ENCODE results near the gene EGLN1.
"Not testable (repeated sequence)": the region's sequence is repeated elsewhere in the genome, so short reads cannot be mapped to it uniquely, and the experiment has no call there.

EGLN1 gene

DNA sequence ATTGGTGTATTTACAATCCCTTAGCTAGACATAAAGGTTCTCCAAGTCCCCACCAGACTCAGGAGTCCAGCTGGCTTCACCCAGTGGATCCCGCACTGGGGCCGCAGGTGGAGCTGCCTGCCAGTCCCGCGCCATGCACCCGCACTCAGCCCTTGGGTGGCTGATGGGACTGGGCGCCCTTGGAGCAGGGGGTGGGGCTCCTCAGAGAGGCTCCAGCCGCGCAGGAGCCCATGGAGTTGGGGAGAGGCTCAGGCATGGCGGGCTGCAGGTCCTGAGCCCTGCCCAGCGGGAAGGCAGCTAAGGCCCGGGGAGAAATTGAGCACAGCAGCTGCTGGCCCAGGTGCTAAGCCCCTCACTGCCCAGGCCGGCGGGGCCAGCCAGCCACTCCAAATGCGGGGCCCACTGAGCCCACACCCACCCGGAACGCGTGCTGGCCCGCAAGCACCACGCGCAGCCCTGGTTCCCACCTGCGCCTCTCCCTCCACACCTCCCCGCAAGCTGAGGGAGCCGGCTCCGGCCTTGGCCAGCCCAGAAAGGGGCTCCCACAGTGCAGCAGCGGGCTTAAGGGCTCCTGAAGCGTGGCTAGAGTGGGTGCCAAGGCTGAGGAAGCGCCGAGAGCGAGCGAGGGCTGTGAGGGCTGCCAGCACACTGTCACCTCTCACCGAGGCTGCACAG lies 8.7 kb upstream of the EGLN1 start:
- ATAC-seq; H3K27ac Mint-ChIP-seq; H3K4me1 Mint-ChIP-seq; H3K36me3 Mint-ChIP-seq; H3K9me3 Mint-ChIP-seq; DNase-seq (ENCODE audit: low spot score in 2 of 2); H3K4me3 Mint-ChIP-seq: not testable (repeated sequence)

DNA sequence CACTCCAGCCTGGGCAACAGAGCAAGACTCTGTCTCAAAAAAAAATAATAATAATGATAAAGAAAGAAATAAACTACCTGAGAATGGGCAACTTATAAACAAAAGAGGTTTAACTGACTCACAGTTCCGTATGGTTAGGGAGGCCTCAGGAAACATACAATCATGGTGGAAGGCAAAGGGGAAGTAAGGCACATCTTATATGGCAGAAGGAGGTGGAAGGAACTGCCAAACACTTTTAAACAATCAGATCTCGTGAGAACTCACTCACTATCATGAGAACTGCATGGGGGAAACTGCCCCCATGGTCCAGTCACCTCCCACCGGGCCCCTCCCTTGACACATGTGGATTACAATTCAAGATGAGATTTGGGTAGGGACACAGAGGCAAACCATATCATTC lies 6.3 kb upstream of the EGLN1 start:
- H3K4me1 Mint-ChIP-seq = no peaks in the 10 kb centered on the region
- no peaks in the 10 kb centered on the region for H3K9me3 Mint-ChIP-seq
- no peaks in the 10 kb centered on the region for H3K36me3 Mint-ChIP-seq
- no peak overlapping the region for H3K4me3 Mint-ChIP-seq
- ATAC-seq = no peak
- DNase-seq (ENCODE audit: low spot score in 2 of 2) = no peak
- H3K27ac Mint-ChIP-seq = no peak overlapping the region

DNA sequence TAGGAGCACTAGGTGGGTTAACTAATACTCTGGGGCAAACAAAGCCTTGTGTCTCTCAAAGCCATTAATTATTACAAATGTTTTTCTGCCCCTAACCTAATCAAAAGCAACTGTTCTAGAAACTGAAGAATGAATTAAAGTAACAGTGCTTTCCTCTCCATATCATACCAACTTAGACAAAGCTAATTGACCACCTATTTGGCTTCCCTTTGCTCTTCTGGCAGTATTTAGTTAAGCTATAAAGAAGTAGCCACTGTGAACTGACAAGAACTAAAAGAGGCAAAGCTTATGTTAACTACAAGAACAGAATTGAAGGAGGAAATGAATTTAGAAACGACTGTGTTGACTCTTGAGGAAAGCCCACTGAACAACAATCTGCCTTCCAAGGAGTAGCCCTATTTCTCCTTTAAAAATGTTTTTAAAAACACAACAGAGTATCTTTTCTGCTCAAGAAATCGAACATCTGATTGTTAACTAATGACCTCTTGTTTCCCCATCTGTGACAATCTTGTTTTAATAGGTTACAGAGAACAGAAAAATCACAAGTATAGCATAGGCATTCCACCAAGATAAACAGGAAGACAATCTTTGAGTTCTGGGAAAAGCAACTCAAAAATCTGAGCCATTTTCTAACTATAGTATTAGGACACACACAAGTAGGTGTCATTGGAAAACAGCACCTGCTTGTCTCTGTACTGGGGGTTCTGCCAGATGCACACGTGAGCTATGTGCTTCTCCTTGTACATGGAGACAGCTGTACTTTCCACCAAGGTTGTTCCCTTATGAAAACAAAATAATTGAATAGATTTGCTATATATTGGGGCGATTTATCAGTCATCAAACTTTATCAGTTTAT lies 3.1 kb upstream of the EGLN1 start:
- Mint-ChIP-seq H3K36me3 (peaks cover 2% of the 10 kb centered on the region), H3K4me1 (no peaks in the 10 kb centered on the region), H3K4me3 (no peak overlapping the region), H3K9me3 (no peaks in the 10 kb centered on the region), H3K27ac (no peak overlapping the region)
- DNase-seq (ENCODE audit: low spot score in 2 of 2) (no peak), ATAC-seq (no peak)

DNA sequence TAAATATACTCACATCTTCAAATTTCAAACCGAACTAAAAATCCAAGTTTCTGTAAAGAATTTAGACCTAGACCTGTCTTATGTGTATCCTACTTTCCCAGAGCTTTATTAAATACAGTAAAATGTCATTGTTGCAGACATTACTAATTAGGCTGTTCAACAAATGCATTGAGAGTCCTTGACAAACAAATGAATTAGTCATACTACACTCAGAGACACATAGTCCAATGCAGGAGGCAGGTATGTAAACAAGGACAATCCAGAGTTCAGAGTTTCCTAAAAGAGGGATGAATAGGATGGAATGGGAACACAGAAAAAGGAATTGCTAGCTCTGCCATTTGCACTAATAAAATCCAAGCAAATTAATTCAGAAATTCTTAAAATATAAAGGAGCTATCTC lies 1.6 kb upstream of the EGLN1 start:
- Mint-ChIP-seq H3K4me3 (peak overlapping the region; percentile 82), H3K9me3 (no peaks in the 10 kb centered on the region), H3K36me3 (peaks cover 17% of the 10 kb centered on the region), H3K4me1 (peaks cover 14% of the 10 kb centered on the region), H3K27ac (no peak overlapping the region)
- DNase-seq (ENCODE audit: low spot score in 2 of 2) (no peak), ATAC-seq (no peak)

DNA sequence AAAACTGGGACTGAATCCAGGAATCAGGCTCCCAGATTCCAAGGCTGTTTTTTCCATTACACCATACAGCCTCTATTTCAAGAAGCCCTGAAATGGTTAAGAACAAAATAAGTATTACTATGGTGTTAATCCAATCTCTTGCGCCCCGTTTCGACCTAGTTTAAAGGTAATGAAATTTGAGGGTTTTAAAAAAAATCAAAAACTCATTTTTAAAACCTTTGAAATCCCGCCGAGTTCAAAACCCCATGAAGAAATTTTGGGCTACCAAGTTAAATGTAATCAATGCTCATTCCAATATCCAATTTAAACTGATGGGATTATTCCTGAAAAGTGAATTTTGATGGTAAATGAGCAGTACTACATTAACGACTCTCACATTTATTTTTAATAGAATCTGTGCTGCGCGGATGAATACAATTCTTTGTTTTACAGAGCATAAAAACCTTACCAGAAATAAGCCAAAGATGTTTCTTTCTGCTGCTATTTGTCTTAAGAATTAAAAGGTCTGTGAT lies 767 bp upstream of the EGLN1 start:
- Mint-ChIP-seq H3K36me3 (peaks cover 25% of the 10 kb centered on the region), H3K4me1 (peaks cover 22% of the 10 kb centered on the region), H3K27ac (peak overlapping the region; percentile 83), H3K9me3 (no peaks in the 10 kb centered on the region), H3K4me3 (peak overlapping the region; percentile 82)
- ATAC-seq = no peak
- no peak for DNase-seq (ENCODE audit: low spot score in 2 of 2)

DNA sequence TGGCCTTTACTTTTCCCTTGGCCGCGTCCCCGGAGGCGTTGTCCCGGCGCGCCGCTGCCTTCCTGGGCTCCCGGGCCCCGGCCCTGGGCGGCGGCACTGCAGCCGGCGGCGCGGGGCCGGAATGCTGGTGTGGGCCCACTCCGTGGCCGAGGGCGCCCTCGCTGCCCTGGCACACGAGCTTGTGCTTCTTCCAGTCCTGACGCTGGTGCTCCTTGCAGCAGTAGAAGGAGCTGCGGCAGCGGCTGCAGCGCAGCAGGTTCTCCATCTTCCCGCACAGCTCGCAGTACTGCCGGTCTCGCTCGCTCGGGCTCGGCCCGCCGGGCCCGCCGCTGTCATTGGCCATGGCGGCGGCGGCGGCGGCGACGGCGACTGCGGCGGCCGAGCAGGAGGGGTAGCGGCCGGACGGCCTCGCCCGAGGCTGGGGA lies 529 bp downstream of the EGLN1 start:
- Mint-ChIP-seq H3K4me3 (peak overlapping the region; percentile 82), H3K4me1 (peaks cover 33% of the 10 kb centered on the region), H3K36me3 (peaks cover 38% of the 10 kb centered on the region), H3K27ac (no peak overlapping the region), H3K9me3 (no peaks in the 10 kb centered on the region)
- DNase-seq (ENCODE audit: low spot score in 2 of 2) (peak in 1 of 2 donors; percentile 12), ATAC-seq (peak; percentile 55)

DNA sequence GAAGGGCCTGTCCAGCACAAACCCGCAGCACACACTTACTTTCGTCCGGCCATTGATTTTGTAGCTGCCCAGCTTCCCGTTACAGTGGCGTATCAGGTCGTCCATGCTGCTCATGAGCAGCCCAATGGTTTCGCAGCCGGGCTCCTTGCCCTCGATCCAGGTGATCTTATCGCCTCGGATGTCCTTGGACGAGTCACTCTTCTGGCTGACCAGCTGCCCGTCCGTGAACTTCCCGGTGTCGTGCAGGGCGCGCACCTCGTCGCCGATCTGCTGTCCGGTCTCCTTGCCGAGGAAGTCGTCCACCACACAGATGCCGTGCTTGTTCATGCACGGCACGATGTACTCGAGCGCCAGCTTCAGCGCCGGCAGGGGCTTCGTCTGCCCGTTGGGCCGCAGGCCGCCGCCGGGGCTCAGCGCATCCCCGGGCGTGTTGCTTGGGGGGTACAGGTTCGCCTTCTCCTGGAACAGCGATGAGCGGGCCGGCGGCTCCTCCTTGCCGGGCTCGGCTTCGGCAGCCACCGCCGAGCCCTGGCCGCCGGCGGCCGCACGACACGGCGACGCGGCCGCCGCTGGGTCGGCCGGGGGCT lies 1.0 kb downstream of the EGLN1 start:
- Mint-ChIP-seq H3K9me3 (no peaks in the 10 kb centered on the region), H3K36me3 (peaks cover 43% of the 10 kb centered on the region), H3K4me1 (peaks cover 34% of the 10 kb centered on the region), H3K27ac (peak overlapping the region; percentile 5), H3K4me3 (peak overlapping the region; percentile 82)
- peak; percentile 28 to 73 for DNase-seq (ENCODE audit: low spot score in 2 of 2)
- peak; percentile 3 for ATAC-seq

DNA sequence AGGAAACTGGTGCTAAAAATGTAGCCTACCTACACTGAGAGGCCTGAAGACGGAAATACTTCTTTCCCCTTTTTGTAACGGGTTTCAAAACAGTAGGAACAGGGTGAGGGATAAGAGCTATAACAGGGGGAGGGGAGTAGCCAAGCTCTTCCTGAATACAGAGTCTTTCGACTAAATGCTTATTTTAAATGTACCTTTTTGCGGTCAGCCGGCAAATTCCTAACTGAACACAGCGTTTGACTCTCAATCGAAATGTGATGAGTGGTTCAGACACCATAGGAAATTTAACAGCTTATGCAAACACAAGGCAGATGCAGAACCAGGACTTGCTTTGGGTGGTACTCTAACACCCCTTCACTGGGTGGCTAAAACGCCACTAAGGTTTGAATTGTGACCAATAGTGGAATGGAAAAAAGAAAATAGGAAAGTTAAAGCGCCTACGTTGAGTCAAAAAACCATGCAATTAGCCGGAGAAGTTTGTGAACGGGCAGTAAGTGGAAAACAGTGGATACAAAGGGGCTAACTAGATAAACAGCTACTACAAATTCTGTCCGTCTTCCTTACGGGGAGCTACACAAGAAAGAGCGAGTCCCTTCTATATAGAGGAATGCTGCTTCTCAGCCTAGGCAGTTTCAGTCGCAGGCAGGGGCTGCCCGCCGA lies 1.7 kb downstream of the EGLN1 start:
- DNase-seq (ENCODE audit: low spot score in 2 of 2) (no peak), ATAC-seq (no peak)
- H3K9me3 Mint-ChIP-seq = no peaks in the 10 kb centered on the region
- peak overlapping the region; percentile 82 for H3K4me3 Mint-ChIP-seq
- H3K36me3 Mint-ChIP-seq = peaks cover 50% of the 10 kb centered on the region
- peak overlapping the region; percentile 5 for H3K27ac Mint-ChIP-seq
- peaks cover 34% of the 10 kb centered on the region for H3K4me1 Mint-ChIP-seq

DNA sequence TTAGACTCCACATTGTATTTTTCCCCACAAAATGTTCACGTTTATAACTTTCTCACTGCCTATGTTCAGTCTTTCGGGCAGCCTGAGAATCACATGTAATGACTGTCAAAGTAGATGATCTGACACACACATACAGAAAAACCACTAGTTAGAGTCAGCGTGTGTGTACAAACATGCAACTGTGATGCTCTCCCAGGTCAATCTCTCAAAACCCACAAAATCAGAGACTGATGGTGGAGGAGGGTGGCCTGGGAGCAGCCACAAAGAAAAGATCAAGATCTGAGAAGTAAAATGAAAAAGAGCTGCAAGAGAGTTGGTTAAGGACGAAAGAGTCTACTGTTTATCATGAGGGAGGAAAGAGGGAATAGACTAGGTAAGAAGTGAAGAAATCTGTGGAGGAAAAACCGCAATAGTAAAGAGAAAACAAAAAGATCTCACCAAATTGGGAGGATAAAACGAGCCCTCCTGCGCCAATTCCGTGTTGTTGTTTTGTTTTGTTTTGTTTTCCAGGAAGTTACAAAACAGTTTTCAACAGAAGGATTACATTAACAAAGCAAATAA lies 2.3 kb downstream of the EGLN1 start:
- no peaks in the 10 kb centered on the region for H3K9me3 Mint-ChIP-seq
- DNase-seq (ENCODE audit: low spot score in 2 of 2) (no peak), ATAC-seq (peak; percentile 11)
- H3K4me3 Mint-ChIP-seq = peak overlapping the region; percentile 82
- peaks cover 34% of the 10 kb centered on the region for H3K4me1 Mint-ChIP-seq
- peak overlapping the region; percentile 5 for H3K27ac Mint-ChIP-seq
- H3K36me3 Mint-ChIP-seq = peaks cover 56% of the 10 kb centered on the region

DNA sequence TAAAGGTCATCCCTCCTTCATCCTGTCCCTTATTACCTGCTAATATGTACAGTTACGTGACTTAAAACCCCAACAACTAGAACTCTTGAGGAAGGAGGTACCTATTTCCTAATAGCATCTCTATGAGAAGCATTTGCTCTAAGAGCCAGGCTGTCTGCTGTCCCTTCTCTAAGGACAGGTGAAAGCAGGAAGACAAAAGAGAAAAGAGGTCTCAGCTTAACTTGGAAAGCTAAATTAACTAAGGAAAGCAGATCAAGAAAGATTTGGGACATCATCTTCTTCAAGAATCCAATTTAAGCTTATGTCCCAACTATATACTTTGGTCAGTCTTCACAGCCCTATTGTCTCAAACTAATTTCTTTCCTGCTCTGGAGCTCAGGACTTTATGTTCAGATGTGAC lies 2.9 kb downstream of the EGLN1 start:
- DNase-seq (ENCODE audit: low spot score in 2 of 2) = no peak
- no peak for ATAC-seq
- Mint-ChIP-seq H3K27ac (no peak overlapping the region), H3K4me3 (peak overlapping the region; percentile 82), H3K9me3 (no peaks in the 10 kb centered on the region), H3K36me3 (peaks cover 62% of the 10 kb centered on the region), H3K4me1 (peaks cover 39% of the 10 kb centered on the region)

DNA sequence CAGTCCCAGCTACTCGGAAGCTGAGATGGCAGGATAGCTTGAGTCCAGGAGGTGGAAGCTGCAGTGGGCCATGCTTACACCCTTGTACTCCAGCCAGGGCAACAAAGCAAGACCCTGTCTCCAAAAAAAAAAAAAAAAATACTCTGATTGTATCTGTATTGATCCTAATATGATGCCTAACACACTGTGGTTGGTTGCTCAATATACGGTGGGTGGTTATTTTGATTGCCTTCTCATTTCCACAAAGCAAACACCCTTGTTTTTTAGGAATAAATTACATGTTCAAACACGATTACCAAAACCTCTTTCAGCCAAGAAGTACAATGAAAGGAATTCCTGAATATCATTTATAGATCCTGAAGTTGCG lies 3.4 kb downstream of the EGLN1 start:
- peak overlapping the region; percentile 82 for H3K4me3 Mint-ChIP-seq
- H3K9me3 Mint-ChIP-seq = no peaks in the 10 kb centered on the region
- peaks cover 43% of the 10 kb centered on the region for H3K4me1 Mint-ChIP-seq
- no peak for ATAC-seq
- DNase-seq (ENCODE audit: low spot score in 2 of 2) = no peak
- H3K36me3 Mint-ChIP-seq = peaks cover 67% of the 10 kb centered on the region
- no peak overlapping the region for H3K27ac Mint-ChIP-seq

DNA sequence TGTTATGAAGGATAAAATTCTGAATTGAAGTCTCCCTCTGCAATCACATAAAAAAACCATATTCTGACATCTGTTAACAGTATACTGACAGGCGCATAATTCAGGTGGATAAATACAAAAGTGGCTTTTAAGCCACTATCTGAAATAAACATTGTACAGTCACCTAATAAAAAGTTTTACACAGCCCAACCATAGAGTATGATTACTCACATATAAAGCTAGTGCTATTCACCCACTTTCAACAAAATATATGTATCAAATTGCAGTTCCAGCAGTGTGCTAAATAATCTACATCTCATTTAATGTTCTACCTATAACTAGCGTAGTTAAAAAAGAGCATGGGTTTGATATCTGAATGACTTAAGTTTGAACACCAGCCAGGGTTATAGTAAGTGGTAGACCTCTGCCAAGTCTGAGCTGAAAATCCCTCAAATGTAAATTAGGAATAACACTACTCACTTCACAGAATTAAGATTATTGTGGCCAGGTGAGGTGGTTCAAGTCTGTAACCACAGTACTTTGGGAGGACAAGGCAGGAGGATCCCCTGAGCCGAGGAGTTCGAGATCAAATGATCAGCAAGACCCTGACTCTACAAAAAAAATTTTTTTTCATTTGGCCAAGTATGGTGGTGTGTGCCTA lies 3.9 kb downstream of the EGLN1 start:
- H3K4me3 Mint-ChIP-seq = peak overlapping the region; percentile 82
- no peaks in the 10 kb centered on the region for H3K9me3 Mint-ChIP-seq
- peaks cover 72% of the 10 kb centered on the region for H3K36me3 Mint-ChIP-seq
- DNase-seq (ENCODE audit: low spot score in 2 of 2) = no peak
- ATAC-seq = no peak
- H3K4me1 Mint-ChIP-seq = peaks cover 48% of the 10 kb centered on the region
- no peak overlapping the region for H3K27ac Mint-ChIP-seq

DNA sequence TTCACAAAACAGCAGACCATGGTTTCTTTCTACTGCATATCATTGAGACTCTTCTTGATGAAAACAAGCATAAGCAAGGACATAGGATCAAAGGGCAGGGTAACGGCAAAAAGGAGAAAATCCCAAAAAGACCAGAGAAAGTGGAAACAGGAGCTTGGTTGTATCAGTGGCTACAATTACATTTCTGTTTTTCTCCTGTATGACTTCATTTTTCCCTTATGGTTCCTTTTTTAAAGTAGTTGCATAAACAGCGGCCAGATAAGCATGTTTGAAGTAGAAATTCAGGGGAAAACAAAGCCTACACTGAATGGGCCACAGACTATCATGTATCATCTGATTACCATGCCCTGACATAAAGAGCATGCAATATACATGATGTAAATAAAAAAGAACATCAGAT lies 4.6 kb downstream of the EGLN1 start:
- ATAC-seq (no peak), DNase-seq (ENCODE audit: low spot score in 2 of 2) (no peak)
- no peak overlapping the region for H3K27ac Mint-ChIP-seq
- peak overlapping the region; percentile 82 for H3K4me3 Mint-ChIP-seq
- peaks cover 55% of the 10 kb centered on the region for H3K4me1 Mint-ChIP-seq
- peaks cover 79% of the 10 kb centered on the region for H3K36me3 Mint-ChIP-seq
- no peaks in the 10 kb centered on the region for H3K9me3 Mint-ChIP-seq

DNA sequence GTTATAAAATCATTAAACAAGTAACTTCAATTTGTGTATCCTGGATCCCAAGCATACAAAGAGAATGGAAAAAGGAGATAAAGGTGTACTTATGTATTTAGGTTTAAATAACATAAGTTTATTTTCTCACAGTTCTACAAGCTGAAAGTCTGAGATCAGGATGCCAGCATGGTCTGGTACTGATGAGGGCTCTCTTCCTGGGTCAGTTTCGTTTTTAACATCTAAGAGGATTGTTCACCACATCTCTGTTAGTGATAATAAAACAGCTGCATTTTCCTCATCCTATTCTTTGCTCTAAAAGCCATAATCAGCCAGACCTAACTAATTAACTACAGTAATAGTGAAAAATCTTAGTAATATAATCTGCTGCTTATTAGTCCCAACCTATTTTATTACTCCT lies 5.2 kb downstream of the EGLN1 start:
- H3K4me1 Mint-ChIP-seq = peaks cover 59% of the 10 kb centered on the region
- H3K27ac Mint-ChIP-seq = no peak overlapping the region
- no peak for ATAC-seq
- H3K4me3 Mint-ChIP-seq = peak overlapping the region; percentile 82
- H3K36me3 Mint-ChIP-seq = peaks cover 83% of the 10 kb centered on the region
- no peak for DNase-seq (ENCODE audit: low spot score in 2 of 2)
- no peaks in the 10 kb centered on the region for H3K9me3 Mint-ChIP-seq

Measured in stimulated activated effector memory CD8-positive, alpha-beta T cell treated with anti-CD3 and anti-CD28 coated beads, Interleukin-12 subunit alpha, Interleukin-12 subunit beta, amount 100 ng/mL, for 72 hours (primary cell).